GM18873 (cell line): Measurements from ENCODE around the gene DPH5.
"Not testable (repeated sequence)": the region's sequence is repeated elsewhere in the genome, so short reads cannot be mapped to it uniquely, and the experiment has no call there.

ENCODE experiments used
- ATAC-seq: cut with Tn5 transposase; IDR thresholded peaks from one replicate; pipeline ENCODE4 v1.9.1; 2021; ENCODE audit warnings: mild to moderate bottlenecking, moderate library complexity, moderate number of reproducible peaks; ENCODE audit not compliant: unreplicated experiment, low FRiP score

Gene DPH5

DNA sequence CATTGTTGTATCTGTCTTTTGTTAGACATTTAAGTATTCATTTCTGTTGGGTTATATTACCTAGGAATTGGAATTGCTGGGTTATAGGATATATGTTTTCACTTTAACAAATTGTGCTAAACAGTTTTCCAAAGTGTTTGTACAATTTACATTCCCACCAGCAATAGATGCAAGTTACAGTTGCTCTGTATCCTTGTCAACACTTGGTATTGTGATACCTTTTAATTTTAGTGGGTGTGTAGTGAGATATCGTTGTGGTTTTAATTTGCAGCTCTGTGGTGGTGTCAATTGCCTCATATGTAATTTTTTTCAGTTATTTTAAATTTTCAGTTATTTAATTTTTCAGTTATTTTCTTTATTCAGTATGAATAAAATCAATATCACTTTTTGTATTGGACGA, 7.4 kb upstream of the DPH5 start:
- no peak for ATAC-seq

DNA sequence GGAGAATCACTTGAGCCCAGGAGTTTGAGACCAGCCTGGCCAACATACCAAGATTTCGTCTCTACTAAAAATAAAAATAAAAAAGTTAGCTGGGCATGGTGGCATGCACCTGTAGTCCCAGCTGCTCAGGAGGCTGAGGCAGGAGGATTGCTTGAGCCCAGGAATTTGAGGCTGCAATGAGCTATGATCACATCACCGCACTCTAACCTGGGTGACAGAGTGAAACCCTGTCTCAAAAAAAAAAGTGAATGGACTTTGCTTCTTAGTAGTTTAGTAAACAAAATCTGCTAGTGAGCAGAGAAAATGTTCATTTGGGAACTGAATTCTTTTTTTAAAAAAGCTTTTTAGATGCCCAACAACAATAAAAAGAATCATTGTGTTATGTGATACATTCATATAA, 6.5 kb upstream of the DPH5 start:
- ATAC-seq: not testable (repeated sequence)

DNA sequence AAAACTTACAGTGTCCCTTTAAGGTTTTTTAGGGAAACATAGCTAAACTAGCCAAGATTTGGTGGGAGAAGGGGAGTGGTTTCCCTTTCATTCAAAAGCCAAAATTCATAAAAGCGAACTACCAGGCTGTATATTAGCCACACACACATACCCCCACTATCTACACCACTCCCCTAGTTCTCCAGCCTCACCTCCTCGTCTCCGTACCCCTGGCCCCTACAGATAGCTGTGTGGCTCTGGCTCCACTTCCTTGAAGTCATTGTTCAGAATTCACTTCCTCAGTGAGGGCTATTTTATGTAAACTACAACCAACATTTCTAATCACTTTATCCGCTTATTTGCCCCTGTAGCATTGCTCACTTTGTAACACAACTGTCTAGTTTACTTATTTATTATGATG, 5.3 kb upstream of the DPH5 start:
- ATAC-seq: no peak

DNA sequence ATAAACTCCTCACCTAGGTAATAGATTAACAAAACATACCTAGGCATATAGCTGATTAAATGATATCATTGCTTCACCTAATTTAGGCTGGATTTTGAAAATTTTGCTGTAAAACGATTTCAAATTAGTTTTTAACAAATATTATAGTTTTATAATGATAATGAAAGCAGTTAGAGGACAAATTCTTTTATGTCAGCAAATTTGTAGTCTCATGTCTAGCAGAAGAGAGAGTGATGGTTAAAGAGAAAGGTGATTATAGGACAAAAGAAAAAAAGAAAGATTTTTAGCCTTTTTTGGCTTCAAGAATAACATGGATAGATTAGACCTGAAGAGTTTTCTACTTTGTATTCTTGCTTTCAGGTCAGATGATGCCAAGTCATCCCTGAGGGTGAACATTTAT, 3.6 kb upstream of the DPH5 start:
- ATAC-seq: no peak

DNA sequence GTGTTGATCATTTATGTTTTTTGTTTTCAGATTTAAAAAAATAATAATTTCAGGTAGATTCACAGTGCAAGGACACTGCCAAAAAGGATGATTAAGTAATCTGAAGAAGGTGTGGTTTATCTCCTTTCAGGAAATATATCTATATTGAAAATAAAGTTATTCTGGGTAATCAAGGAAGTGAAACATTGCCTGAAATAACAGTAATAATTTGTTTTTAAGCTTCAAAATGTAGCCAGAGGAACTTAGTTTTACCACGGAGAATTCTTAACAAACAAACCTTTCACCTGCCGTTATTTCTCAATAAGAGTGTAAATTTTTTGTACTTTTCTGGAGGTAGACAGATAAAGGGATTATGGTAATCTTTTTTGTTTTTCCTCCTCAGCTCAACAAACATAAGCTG, 2.9 kb upstream of the DPH5 start:
- no peak for ATAC-seq

DNA sequence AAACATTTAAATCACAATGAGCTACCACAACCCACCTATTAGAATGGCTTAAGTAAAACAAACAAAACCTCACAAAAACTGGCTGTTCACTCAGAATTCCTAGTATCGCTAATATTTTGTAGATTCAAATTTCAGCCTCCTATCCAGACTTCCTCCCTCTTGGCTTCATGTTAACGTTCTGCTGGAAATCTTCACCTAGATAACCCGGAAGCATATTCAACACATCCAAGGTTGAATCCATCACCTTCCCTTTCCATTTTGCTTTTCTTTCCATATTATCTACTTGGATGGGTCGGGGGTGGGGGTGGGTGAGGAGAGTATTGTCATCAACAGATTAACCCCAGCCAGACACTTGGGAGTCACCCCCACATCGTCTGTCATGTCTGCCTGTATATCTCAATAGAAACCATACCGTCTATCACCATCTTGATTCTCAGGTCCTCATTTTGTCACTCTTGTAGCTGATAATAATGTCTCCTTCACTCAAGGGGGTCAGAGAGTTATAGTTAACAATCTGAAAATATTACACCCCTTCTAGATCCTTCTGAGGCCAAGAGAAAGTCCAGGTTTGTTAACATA, 1.7 kb upstream of the DPH5 start:
- no peak for ATAC-seq

DNA sequence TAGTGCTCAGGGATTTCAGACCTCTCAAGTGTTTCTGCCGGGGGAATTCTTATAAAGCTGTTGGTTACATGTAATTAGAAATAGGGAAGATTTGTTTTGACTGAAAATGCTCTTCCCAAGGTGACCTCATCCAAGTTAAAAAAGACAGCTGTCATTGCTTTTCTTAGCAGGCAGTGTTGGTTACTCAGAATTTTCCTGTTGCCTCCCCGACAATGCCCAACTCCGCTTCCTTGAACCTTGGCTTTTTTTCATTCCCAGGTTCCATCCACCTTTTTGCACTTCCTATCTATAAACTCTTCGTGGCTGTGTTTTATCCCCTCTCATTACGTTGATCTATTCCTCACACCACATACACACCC, 825 bp upstream of the DPH5 start:
- ATAC-seq: no peak

DNA sequence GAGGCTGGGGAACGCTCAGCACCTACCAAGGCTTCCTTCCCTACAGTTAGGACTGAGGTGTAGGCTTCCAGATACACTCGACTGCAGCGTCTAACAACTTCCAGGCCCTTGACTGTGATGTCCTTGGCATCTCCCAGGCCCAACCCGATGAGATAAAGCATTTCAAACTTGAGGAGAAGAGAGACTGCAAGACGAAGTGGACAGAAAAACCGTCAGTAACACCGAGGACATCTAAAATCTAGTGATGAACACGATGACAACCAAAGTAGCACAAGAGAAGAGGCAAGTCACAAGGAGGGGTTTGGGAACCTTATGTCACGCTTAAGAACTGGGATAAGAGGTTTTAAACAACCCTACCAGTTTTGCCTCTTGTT, 314 bp downstream of the DPH5 start:
- ATAC-seq: peak; percentile 11

DNA sequence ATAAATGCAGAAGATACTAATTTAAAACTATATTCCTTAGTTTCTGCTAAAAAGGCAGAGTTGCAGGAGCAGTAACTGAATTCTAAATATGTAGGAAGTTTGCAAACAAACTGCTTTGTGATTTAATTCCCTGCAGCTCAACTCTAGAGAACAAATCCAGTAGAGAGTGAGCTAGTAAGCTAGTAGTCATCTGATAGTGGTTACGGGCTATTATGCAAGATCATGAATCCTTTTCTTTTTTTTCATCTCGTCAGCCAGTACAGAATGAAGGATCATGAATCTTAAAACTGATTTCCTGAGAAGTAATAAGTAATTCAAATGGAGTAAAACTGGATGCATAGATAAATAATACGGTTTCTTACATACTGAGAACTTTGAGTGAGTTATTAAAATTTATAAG, 3.3 kb downstream of the DPH5 start:
- no peak for ATAC-seq

DNA sequence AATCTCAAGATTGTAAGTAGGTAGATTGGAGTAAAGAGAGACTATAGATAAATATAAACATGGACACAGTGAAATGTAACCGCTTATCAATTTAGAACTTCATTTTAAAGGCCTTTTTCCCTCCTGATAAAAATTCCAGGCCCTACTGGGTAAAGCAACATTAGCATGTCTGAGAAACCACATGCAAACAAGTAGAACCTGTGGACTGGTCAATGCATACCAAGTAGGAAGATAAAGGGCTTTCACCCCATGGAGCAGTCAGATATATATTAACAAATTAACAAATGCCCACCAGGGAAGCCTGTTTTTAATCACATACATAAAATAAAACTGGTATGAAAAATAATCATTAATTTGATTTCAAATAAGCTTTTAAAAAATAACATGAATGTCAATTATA, 8.1 kb downstream of the DPH5 start:
- no peak for ATAC-seq

DNA sequence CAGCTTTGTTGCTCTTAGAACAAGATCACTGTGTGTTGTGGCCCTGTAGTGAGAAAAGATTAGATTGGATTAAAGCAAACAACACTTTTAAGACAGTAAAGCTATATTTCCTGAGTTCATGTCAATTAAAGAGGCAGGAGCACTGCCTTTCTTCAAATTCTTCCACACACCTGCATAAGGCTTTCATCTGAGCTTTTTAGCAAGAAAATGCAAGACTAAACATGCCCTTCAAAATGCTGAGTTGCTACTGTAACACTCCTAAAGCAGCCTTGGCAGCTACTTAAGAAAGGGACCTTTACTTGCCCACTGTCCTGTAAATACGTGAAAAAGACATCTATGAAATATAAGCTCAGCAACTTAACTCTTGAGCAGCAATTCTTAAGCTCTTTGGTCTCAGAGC, 11.8 kb downstream of the DPH5 start:
- no peak for ATAC-seq

DNA sequence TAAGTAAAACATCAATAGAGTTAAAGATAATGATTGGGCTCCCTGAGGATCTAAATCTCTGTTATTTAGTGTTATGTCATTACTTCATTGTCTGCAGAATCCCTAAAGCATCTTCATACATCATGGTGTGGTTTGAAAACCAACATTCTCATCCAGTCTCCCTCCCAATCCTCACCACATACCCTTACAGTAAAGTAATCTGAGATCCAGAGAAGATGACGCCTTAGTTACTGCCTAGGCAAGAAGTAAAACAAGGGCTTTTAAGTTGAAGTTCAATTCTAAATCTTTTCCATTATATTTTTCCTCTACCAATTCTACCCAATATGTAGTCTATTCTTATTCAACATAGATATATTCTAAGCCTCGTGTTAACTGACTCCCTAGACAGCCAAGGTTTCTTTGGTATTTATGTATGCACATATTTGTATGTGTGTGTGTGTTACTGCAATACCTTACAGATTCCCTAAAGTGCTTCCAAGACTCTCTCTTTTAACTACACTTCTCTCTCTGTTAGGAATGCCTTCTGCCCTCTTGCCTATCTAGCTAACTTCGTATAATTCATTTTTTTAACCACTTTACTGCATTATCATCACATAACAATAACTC, 17.3 kb downstream of the DPH5 start:
- no peak for ATAC-seq

DNA sequence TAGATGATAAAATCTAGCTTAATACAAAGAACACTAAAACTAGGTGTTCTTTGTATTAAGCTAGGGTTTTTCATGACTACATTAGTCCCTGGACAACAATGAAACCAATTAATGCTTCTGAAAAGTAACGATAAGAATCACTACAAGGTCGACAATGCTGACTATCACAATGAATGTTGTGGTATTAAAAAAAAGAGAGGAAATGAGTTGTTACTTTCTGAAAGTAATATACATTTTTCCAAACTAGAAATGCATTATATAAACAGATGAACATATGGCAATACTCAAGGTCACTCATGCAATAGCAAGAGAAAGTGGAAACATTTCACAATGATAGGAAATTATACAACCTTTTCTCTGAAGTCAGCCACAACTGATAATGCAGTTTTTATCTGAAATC, 19.0 kb downstream of the DPH5 start:
- ATAC-seq: no peak

DNA sequence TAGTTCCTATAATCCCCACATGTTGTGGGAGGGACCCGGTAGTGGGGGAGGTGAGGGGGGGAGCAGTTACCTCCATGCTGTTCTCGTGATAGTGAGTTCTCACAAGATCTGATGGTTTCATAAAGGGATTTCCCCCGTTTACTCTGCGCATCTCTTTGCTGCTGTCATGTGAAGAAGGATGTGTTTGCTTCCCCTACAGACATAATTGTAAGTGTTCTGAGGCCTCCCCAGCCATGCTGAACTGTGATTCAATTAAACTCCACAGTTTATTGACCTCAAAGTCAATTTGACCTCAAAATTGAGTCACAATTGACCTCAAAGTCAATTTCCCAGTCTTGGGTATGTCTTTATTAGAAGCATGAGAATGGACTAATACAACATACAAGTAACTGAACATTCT, 19.7 kb downstream of the DPH5 start:
- no peak for ATAC-seq

DNA sequence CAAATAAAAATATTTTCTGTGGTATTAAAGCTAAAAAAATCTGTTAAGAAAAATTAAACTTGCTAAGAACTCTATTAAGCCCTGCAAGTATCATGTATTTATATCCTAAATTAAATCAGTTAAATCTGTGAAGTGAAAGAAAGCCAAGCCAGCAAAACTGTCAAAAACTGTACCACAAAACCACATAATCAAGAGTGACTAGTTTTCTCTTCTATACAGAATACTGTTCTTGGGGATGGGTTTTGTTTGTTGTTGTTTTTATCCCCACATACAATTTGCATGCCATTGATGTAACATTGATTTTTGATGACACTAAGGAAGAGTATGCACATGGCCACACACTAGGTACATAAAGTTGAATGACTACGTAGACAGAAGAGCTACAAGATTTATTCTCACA, 20.4 kb downstream of the DPH5 start:
- ATAC-seq: no peak

DNA sequence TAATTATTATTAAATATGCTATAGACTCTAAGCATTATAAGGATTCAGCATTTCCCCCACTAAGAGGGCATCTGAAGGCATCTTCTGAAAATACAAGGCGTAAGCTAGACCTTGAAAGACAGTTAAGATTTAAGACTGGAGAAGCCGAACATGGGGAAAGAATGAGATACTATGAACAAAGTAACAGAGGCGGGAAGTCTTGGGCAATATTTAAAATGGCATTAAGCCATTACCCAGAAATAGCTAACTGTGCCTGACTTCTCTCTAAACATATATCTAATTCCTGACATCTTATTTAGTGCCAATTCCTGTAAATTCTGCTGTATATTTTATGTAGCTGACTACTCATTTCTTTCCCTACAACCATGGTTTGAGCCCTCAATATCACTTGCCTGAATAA, 20.9 kb downstream of the DPH5 start:
- no peak for ATAC-seq

DNA sequence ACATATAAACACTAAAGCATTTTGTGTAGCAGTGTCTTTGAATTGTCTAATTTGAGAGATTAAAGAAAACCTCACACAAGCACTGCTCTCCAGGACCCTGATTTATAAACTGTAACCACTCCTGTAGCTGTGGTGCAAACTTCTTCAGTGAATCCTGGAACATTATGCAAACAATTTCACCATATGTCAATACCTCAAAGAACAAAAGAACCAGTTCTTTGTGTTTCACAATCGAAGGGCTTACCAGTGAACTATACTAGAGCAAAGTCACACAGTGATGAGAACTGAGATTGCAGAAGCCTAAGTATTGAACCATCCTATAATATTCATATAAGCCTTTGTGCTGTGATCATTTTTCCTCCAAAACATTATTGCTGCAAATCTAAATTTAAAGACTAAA, 21.5 kb downstream of the DPH5 start:
- no peak for ATAC-seq

DNA sequence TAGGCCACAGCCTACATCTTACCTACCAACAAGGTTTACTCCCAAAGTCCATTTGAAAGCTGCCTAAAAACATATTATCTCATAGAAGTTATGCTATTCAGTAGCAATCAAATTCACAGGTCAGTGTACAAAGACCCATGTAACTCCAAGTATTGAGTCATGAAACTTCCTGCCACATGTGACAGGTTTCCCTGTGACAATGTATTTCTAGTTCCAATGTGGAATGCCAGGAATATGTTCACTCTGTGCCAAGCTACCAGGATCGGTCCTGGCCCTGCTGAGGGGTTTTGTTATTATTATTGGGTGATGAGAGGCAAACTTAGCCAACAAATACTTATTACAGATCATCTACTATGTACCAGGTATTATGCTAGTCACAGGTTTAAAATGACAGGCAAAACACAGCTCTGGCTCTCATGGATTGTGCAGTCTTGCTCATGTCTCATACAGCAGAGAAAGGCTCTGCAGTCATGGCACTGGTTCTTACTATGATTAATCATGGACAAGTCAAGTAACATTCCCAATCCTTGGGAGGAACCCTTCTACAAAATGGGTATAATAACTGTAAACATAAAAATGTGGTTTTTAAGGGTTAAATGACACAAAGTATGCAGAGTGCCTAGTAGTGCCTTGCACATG, 22.5 kb downstream of the DPH5 start:
- ATAC-seq: no peak

DNA sequence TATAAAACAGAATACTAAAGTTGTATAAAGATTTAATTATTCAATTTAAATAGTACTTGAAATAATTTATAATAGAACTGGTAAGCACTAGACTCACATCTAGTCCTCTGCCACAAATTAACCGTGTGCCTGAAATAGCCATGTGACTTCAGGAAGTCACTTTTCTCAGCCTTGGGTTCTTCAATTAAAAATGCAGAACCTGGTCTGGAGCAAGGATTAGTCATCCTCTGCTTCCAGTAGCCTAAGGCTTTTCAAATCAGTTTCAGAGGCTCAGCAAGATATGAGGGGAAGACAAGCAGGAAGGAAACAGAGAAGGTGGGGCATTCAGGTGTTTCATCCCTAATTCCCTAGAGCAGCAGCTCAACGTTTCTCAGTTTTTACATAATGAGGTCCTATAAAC, 23.0 kb downstream of the DPH5 start:
- no peak for ATAC-seq

DNA sequence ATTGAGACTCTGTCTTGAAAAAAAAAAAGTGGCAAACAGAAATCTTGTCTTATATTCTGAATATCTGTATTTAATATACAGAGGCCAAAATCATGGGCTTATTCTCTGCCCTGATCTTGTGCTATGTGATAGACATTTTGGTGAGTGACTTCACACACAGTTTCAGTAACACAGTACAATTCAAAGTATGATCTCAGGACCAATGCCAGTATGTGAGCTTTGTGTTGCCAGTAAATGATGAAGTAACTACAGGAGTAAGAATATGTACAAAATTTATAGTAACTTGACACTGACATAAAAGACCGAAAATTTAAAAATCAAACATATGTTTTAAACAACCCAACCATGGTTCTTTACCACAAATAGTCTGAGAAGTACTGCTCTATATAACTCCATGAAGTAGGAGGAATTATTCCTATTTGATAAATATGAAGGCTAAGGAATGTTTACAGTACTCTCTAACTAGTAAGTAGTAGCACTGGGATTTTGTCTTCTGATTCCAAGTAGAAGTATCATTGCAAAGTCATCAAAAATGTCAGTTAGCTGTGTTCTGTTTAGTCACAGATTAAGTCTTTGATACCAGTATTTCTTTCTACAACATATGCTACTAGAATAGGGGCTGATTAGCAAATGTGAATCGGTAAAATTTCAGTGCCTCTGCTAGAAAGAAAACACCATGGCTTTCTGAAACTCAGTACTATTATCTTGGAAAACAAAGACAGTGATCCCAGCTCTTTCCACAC, 25.3 kb downstream of the DPH5 start:
- ATAC-seq: no peak

DNA sequence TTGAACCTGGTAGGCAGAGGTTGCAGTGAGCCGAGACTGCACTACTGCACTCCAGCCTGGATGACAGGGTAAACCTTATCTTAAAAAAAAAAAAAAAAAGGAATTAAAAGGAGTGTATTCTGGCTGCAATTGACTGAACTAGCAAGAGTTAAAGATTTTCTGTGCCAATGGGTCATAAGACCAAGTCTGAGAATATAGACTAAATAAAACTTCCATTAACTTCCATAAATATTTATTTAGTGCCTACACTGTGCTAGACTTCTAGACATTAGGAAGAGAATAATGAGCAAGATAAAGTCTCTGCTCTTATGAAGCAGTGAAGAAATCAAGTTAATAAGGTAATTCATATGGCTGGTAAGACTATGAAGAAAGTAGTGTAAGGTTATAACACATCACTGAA, 27.2 kb downstream of the DPH5 start:
- no peak for ATAC-seq
